Body of pancreas (tissue), 4 donors: ENCODE measurements around the gene MRE11. TPM values are rescaled to one million over a fixed set of nuclear protein-coding genes. Genes with fewer than 3 reads are reported as not detected.
"Not testable (repeated sequence)": the region's sequence is repeated elsewhere in the genome, so short reads cannot be mapped to it uniquely, and the experiment has no call there.

Experiments used
- ATAC-seq: fragments of 150-250 bp; one replicate; pipeline ENCODE4 v1.9.1; 2016
- DNase-seq, 4 donors: peaks; one replicate each; pipeline ENCODE4 v3.0.0-alpha.2; 2019
- H3K27ac ChIP-seq, 4 donors: fragments of 200-600 bp; sonication (generic); 1 replicate in 3 of 4; 2 replicates in 1 of 4; pipeline versions ENCODE4 v1.5.1 to v1.6.1; 2016 to 2019; ENCODE audit warnings: mild to moderate bottlenecking in 1 of 4, mixed read lengths in 1 of 4, moderate library complexity in 1 of 4
- H3K27me3 ChIP-seq, 2 donors: fragments of 200-600 bp; sonication (generic); one replicate each; pipeline ENCODE4 v1.6.0; 2016; ENCODE audit warnings: mild to moderate bottlenecking in 1 of 2
- H3K36me3 ChIP-seq, 2 donors: fragments of 200-600 bp; sonication (generic); replicated peaks in 1 of 2; 2 replicates each; pipeline ENCODE4 v1.5.1; 2016; ENCODE audit warnings: low read depth in 2 of 2; ENCODE audit not compliant: insufficient read depth in 1 of 2
- H3K4me1 ChIP-seq: fragments of 200-600 bp; sonication (generic); one replicate; pipeline ENCODE4 v1.6.0; 2016
- H3K4me3 ChIP-seq, 2 donors: fragments of 200-600 bp; sonication (generic); 1 replicate in 1 of 2; 2 replicates in 1 of 2; pipeline ENCODE4 v1.5.1; 2016 to 2019
- H3K9me3 ChIP-seq, 3 donors: fragments of 200-600 bp; sonication (generic); 1 replicate in 2 of 3; 2 replicates in 1 of 3; pipeline ENCODE4 v1.5.1; 2016
- POLR2A ChIP-seq, 3 donors: fragments of 450-650 bp; IDR thresholded peaks; one replicate each; pipeline ENCODE4 v1.6.1; 2016; ENCODE audit warnings: antibody characterized with exemption in 3 of 3, mild to moderate bottlenecking in 2 of 3
- WGBS, 2 donors: methylation state at CpG; one replicate each; pipeline ENCODE4 v1.1.5; 2017; 5-methylcytosine and 5-hydroxymethylcytosine counted together
- intact Hi-C: fragments of 100-400 bp; cut with DNase I; formaldehyde crosslinking; loops from one replicate; pipeline ENCODE4 v1.15.1; 2023
- total RNA-seq, 2 donors: library from RNA; depleted of rRNA; stranded (reverse); fragments of >200 nt; gene quantifications; one replicate each; pipeline ENCODE4 v1.1.0, GENCODE V29; 2016
- TF ChIP-seq, protein P1 (sequence below), 7 experiments: fragments of 450-650 bp in 4 of 7; fragments of 200-600 bp in 3 of 7; sonication (generic) in 3 of 7; IDR thresholded peaks; one replicate each; pipeline ENCODE4 v1.5.1; 2016 to 2019; ENCODE audit warnings: antibody characterized with exemption in 7 of 7

MRE11 gene
- total RNA-seq, 2 donors from 2014 or later: 9.2 to 18.9 TPM

DNA sequence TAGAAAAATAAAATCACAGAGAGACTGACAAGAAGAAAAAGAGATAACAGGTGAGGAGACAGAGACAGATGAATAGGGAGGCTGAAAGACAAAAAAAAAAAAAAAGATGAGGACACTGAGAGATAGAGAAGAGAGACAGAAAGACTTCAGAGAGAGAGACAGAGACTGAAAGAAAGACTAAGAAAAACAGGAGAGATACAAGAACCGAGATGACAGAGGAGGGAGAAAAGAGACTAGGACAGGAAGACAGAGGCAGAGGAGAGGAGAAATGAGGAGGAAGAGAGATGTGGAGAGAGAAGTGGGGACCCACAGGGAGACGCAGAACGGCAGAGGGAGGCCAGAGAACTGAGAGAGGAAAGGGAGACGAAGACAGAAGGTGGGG lies 93.2 kb downstream of the MRE11 start:
- no peak for TF ChIP-seq POLR2A (IDR thresholded peaks at IDR 0.05)
- TF ChIP-seq, protein P1, sequence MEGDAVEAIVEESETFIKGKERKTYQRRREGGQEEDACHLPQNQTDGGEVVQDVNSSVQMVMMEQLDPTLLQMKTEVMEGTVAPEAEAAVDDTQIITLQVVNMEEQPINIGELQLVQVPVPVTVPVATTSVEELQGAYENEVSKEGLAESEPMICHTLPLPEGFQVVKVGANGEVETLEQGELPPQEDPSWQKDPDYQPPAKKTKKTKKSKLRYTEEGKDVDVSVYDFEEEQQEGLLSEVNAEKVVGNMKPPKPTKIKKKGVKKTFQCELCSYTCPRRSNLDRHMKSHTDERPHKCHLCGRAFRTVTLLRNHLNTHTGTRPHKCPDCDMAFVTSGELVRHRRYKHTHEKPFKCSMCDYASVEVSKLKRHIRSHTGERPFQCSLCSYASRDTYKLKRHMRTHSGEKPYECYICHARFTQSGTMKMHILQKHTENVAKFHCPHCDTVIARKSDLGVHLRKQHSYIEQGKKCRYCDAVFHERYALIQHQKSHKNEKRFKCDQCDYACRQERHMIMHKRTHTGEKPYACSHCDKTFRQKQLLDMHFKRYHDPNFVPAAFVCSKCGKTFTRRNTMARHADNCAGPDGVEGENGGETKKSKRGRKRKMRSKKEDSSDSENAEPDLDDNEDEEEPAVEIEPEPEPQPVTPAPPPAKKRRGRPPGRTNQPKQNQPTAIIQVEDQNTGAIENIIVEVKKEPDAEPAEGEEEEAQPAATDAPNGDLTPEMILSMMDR (IDR thresholded peaks at IDR 0.05): no peak
- Histone ChIP-seq H3K27me3 (peaks cover 0 to 9% of the 10 kb centered on the region in 2 donors), H3K27ac (no peak overlapping the region), H3K36me3 (no peaks in the 10 kb centered on the region), H3K9me3 (no peaks in the 10 kb centered on the region), H3K4me1 (peaks cover 13% of the 10 kb centered on the region), H3K4me3 (no peak overlapping the region)
- whole genome bisulfite sequencing, 2 donors: 3 to 16% methylated on average over 4 of the region's 4 CpGs
- DNase-seq (no peak), ATAC-seq (no peak)
- intact Hi-C loops: no loop called here

DNA sequence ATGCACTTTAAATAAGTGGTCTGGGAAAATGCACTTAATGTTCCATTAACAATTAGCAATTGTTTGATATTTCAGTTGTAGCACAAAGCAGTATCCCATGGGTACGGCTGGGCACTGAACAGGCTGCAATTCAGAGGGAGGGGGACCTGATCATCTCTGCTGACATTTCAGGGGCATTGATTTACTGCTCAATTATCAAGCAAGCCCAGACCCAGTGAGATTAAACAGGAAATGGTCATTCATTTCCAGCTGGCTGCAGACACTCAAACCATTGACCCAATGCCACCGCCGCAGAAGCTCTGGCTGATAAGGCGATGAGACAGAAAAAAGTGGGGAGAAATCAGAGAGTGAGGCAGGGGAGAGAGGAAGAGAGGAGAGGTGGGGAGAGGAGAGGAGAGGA lies 93.6 kb downstream of the MRE11 start:
- Histone ChIP-seq H3K27ac (no peak overlapping the region), H3K4me1 (peaks cover 13% of the 10 kb centered on the region), H3K36me3 (no peaks in the 10 kb centered on the region), H3K9me3 (no peaks in the 10 kb centered on the region), H3K4me3 (no peak overlapping the region), H3K27me3 (peaks cover 0 to 9% of the 10 kb centered on the region in 2 donors)
- intact Hi-C loops: no loop called here
- ATAC-seq (no peak), DNase-seq (no peak)
- TF ChIP-seq POLR2A (IDR thresholded peaks at IDR 0.05): no peak
- TF ChIP-seq, protein P1 (IDR thresholded peaks at IDR 0.05): no peak
- 11 to 13% methylated on average over 4 of the region's 4 CpGs for WGBS, 2 donors

- TF ChIP-seq, protein P1 (IDR thresholded peaks at IDR 0.05): no peak
- no peak for TF ChIP-seq POLR2A (IDR thresholded peaks at IDR 0.05)
- Histone ChIP-seq H3K36me3 (no peaks in the 10 kb centered on the region), H3K27ac (no peak overlapping the region), H3K27me3 (peaks cover 0 to 9% of the 10 kb centered on the region in 2 donors), H3K9me3 (no peaks in the 10 kb centered on the region), H3K4me1 (peaks cover 13% of the 10 kb centered on the region), H3K4me3 (no peak overlapping the region)
- WGBS, 2 donors: 61 to 81% methylated on average over 5 of the region's 5 CpGs
- ATAC-seq: no peak
- no peak for DNase-seq
- intact Hi-C loops: no loop called here
Observed at GRCh38 chr11:94398101-94398500, 95.5 kb downstream of the MRE11 start.

- H3K27me3 ChIP-seq: peaks cover 0 to 6% of the 10 kb centered on the region in 2 donors
- ATAC-seq (no peak), DNase-seq (no peak)
- H3K27ac ChIP-seq: no peak overlapping the region
- intact Hi-C loops: no loop called here
- no peak overlapping the region for H3K4me3 ChIP-seq
- H3K4me1 ChIP-seq: peaks cover 7% of the 10 kb centered on the region
- 83 to 93% methylated on average over 5 of the region's 5 CpGs for WGBS, 2 donors
- H3K9me3 ChIP-seq: no peaks in the 10 kb centered on the region
- TF ChIP-seq POLR2A (IDR thresholded peaks at IDR 0.05): no peak
- TF ChIP-seq, protein P1 (IDR thresholded peaks at IDR 0.05): no peak
- no peaks in the 10 kb centered on the region for H3K36me3 ChIP-seq
Observed at GRCh38 chr11:94396282-94396681, 97.4 kb downstream of the MRE11 start.

- 90 to 92% methylated on average over 4 of the region's 4 CpGs for WGBS, 2 donors
- H3K4me1 ChIP-seq, ATAC-seq, DNase-seq, intact Hi-C loops, H3K9me3 ChIP-seq, H3K36me3 ChIP-seq, H3K27me3 ChIP-seq, H3K27ac ChIP-seq, H3K4me3 ChIP-seq: not testable (repeated sequence)
Observed at GRCh38 chr11:94391937-94392336, 101.7 kb downstream of the MRE11 start.
